Activated naive CD8-positive, alpha-beta T cell treated with anti-CD3 and anti-CD28 coated beads for 36 hours (primary cell): Measurements from ENCODE around the gene PDLIM4. TPM values are rescaled to one million over a fixed set of nuclear protein-coding genes. Genes with fewer than 3 reads are reported as not detected.

Experiments used
- DNase-seq: peaks from one replicate; pipeline ENCODE4 v3.0.0; 2021
- H3K27ac Mint-ChIP-seq: one replicate; pipeline ENCODE4 v1.8.0; 2022; ENCODE audit warnings: mild to moderate bottlenecking, moderate library complexity, mixed read lengths
- H3K27me3 Mint-ChIP-seq: one replicate; pipeline ENCODE4 v1.8.0; 2022; ENCODE audit warnings: mild to moderate bottlenecking, mixed read lengths
- H3K36me3 Mint-ChIP-seq: one replicate; pipeline ENCODE4 v1.8.0; 2021; ENCODE audit warnings: mild to moderate bottlenecking, mixed read lengths
- H3K4me1 Mint-ChIP-seq: one replicate; pipeline ENCODE4 v1.8.0; 2021; ENCODE audit warnings: mixed read lengths
- H3K4me3 Mint-ChIP-seq: one replicate; pipeline ENCODE4 v1.8.0; 2022; ENCODE audit warnings: mild to moderate bottlenecking, moderate library complexity, mixed read lengths
- H3K9me3 Mint-ChIP-seq: one replicate; pipeline ENCODE4 v1.8.0; 2022; ENCODE audit warnings: mixed read lengths
- total RNA-seq, 2 experiments: library from RNA; stranded (reverse); gene quantifications; one replicate each; pipeline ENCODE4 v1.2.3, GENCODE V29; 2021

The PDLIM4 gene
- total RNA-seq, 2 experiments from 2014 or later = 0.31 TPM; not detected in 1

DNA sequence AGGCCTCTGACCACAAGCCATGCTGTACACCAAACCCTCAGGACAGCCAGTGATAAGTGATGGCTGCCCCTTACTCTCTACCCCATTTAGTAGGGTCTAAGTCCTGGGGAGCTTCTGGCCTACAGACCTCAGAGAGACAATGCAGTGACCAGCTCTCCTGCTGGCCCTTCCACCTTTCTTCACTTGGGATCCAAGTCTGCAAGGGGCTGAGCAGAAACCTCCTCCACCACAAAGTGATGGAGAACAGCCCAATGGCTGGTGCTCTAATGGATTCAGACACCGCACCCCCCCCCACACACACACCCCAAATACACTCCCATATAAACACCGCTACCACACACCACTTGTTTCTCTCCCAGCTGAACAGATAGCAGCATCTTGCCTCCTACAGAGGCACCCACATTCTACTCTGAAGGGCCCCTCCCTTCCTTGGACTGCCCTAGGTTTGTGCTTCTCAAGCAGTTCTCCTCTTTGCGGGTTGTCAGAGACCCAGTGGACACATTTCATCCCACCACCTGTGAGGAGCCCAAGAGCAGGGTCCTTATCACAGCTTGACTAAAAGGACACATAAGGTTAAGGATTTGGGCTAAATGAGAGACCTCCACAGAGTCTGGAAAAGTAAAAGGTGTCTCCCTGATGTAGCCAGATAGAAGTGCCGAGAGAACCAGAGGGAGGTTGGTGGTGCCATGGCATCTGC, 1.3 kb upstream of the PDLIM4 start:
- Mint-ChIP-seq H3K4me1 (peaks cover 14% of the 10 kb centered on the region), H3K27me3 (peaks cover 25% of the 10 kb centered on the region), H3K4me3 (peak overlapping the region; percentile 29), H3K9me3 (no peaks in the 10 kb centered on the region), H3K27ac (no peak overlapping the region), H3K36me3 (no peaks in the 10 kb centered on the region)
- no peak for DNase-seq

DNA sequence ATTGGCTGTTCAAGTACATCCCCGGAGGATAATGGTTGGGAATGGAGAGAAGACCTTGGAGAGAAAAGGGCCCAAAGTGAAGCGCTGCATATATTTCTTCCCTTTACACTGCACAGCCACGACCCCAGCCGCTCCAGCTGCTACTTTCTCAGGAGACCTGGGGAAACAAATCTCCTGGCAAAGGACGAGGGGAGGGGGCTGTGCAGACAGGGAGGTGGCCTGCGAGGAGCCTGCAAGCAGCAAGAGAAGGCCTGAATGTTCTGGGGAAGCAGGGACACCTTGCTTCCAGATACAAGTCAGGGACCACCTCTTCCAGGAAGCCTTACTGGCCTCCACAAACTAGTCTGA, 739 bp upstream of the PDLIM4 start:
- Mint-ChIP-seq H3K4me1 (peaks cover 15% of the 10 kb centered on the region), H3K9me3 (no peaks in the 10 kb centered on the region), H3K27me3 (peaks cover 25% of the 10 kb centered on the region), H3K36me3 (no peaks in the 10 kb centered on the region), H3K27ac (no peak overlapping the region), H3K4me3 (peak overlapping the region; percentile 29)
- no peak for DNase-seq

DNA sequence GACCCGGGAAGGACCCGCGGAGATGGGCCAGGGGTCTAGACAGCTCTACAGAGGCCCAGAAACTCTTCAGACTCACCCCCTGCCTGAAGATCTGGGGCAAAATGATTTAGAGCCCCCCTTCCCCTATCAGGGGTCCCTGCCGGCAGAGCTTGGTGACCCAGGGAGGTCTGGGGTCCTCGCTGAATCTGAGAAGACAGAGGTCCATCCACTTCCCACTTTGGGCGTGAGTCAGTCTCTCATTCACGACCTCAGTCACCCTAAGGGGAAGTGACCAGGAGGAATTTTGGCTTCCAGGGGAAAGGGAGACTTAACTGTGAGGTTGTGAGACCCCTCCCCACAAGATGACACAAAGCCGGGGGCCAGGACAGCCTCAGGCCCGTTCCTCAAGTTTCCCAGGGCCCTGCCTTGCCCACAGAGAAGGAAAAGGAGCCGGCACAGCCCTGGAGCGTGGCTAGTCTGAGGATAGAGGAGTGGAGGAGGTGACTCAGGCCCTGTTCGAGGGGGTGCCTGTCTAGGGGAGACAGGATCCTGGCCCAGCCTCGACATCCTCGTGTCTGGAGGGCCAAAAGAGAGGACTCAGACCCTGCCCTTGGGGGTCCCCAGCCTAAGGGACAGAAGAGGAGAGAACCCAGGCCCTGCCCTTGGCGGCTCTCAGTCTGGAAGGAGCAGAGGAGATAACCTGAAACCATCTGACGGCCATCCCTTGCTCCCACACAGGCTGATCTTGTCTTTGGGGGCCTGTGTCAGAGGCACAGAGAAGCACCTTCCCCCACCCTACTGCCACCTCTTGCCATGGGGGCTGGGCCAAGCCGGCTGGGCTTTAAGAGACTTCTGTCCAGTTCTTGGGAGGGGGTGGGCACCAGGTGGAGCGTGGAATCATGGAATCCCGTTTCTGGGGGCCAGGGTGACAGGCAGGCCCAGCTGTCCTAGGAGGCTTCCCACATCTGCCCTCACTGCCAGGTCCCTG, 889 bp downstream of the PDLIM4 start:
- Mint-ChIP-seq H3K36me3 (no peaks in the 10 kb centered on the region), H3K4me1 (peaks cover 23% of the 10 kb centered on the region), H3K27me3 (peaks cover 25% of the 10 kb centered on the region), H3K4me3 (no peak overlapping the region), H3K9me3 (no peaks in the 10 kb centered on the region), H3K27ac (no peak overlapping the region)
- no peak for DNase-seq

DNA sequence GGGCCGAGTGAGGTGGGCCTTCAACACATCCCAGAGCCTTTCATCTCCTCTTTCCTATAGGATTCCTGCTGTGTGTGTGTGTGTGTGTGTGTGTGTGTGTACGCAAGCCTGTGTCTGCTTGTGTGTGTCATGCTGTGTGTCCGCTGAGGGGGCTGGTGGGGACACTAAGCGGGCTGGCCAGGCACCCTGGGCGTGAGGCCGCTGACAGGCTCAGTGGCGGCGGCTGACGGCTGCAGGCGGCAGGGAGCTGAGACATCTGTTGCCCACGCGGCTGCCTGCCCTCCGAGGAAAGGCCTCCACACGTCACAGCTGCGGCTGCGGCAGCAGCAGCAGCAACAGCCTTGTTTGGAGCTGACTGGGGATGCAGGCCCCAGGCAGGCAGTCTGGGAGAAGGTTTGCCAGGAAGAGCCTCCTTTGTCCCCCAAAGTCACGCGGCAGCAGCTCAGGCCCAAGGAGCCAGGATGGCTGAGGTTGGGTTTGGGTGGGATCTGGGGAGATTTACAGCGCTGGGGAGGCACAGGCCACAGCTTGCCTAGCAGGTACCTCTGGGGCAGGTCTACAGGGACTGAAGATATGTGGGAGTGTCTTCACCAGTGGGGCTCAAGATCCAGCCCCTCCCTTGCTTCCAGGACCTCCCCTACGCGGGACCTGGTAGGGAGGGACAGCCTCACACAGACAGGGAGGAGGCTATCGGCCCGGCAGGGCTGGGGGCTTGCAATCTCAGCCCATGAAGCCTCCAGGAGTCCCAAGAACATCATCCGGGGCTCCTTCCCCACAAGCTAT, 1.8 kb downstream of the PDLIM4 start:
- no peak for DNase-seq
- Mint-ChIP-seq H3K36me3 (no peaks in the 10 kb centered on the region), H3K27ac (no peak overlapping the region), H3K27me3 (peaks cover 25% of the 10 kb centered on the region), H3K9me3 (no peaks in the 10 kb centered on the region), H3K4me3 (no peak overlapping the region), H3K4me1 (peaks cover 31% of the 10 kb centered on the region)

DNA sequence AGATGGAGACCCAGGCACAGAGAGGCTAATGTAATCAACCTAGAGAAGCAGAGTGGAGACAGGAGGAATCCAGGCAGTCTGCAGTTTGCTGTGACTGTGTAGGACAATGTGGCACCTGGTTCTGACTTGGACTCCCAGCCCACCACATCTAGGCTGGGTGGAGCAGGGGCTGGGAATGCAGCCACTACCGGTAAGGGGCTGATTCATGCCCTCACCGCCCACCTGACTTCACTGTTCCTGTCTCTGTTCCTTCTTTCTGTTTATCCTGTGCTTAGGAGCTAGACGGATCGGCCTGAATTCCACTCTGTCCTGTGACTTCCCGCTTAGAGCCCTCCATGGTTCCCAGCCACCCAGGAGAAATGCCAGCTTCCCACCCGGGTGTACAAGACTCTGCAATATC, 2.6 kb downstream of the PDLIM4 start:
- no peak for DNase-seq
- peaks cover 38% of the 10 kb centered on the region for H3K4me1 Mint-ChIP-seq
- no peaks in the 10 kb centered on the region for H3K36me3 Mint-ChIP-seq
- H3K27me3 Mint-ChIP-seq = peaks cover 25% of the 10 kb centered on the region
- H3K9me3 Mint-ChIP-seq = no peaks in the 10 kb centered on the region
- no peak overlapping the region for H3K27ac Mint-ChIP-seq
- no peak overlapping the region for H3K4me3 Mint-ChIP-seq

DNA sequence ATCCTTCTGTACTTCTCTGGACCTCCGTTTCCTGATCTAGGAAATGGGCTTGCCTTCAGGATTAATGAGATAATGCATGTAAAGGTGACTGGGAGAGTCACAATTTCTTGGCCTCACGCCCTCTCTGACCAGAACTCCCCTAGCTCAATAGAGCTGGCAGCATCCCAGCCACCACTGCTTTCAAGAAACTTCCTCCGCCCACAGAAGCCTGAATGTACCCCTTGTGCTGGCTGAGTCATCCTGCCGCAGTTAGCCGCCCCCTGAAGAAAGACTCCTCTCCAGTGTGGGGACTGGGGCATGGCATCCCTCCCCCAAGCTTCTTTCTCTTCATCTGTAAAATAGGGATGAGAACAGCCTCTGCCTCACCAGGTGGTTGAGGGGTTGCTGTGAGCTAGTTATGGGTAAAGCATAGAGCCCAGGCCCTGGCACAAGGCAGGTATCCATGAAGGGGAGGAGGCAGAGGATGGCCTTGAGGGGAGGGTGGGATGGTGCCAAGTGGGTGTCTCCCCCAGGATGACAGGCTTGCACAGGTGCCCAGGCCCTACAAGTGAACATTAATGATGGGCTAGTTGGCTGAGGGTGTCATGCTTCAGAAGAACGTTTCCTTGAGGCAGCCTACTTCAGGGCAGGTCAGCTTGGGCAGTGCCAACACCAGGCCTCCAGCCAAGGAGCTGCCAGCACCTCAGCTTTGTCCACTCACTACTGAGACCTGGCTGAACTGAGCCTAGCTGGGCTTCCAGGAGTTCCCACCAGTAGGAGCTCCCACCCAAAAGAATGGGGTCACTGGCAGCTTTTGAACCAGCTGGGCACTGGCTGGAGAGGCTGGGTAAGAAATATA, 3.4 kb downstream of the PDLIM4 start:
- Mint-ChIP-seq H3K9me3 (no peaks in the 10 kb centered on the region), H3K4me3 (peak overlapping the region; percentile 23), H3K27me3 (peaks cover 20% of the 10 kb centered on the region), H3K27ac (peak overlapping the region; percentile 47), H3K4me1 (peaks cover 38% of the 10 kb centered on the region), H3K36me3 (no peaks in the 10 kb centered on the region)
- DNase-seq = peak; percentile 78

DNA sequence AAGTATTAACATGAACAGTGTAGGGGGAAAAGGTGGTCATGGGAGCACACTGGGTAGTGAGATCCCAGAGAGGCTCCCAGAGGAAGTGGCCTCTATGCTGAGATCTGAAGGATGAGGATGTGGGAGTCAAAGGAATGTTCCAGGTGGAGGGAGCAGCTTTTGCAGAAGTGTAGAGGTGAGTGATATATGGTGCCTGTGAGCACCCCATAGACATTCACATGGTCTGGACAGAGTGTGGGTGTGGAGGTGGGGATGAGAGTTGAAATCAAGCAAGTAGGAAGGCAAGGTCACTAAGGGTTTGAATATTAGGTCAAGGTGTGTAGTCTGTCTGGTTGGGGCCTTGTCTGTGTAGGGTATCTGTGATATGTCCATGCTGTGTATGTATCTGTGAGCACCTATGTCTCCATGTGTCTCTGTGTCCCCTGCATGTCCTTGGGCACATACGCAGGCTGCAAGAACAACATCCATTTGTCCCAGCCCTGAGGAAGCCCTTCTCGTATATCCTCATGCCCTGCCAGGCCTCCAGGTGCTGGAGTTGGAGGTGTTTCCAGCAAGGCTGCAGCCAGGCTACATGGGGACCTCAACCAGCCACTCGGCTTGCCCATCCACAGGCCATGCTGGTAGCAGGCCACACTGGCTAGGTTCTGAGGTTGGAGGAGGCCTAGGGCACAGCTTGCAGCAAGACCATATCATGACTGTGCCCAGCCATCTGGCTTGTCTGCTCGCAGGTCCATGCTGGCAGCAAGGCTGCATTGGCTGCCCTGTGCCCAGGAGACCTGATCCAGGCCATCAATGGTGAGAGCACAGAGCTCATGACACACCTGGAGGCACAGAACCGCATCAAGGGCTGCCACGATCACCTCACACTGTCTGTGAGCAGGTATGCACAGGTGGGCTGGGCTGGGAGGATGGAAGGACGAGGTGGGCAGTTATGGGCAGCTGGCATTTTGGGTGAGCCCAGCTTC, 4.7 kb downstream of the PDLIM4 start:
- Mint-ChIP-seq H3K9me3 (no peaks in the 10 kb centered on the region), H3K4me1 (peaks cover 38% of the 10 kb centered on the region), H3K36me3 (no peaks in the 10 kb centered on the region), H3K27me3 (peaks cover 8% of the 10 kb centered on the region), H3K4me3 (no peak overlapping the region), H3K27ac (no peak overlapping the region)
- no peak for DNase-seq

DNA sequence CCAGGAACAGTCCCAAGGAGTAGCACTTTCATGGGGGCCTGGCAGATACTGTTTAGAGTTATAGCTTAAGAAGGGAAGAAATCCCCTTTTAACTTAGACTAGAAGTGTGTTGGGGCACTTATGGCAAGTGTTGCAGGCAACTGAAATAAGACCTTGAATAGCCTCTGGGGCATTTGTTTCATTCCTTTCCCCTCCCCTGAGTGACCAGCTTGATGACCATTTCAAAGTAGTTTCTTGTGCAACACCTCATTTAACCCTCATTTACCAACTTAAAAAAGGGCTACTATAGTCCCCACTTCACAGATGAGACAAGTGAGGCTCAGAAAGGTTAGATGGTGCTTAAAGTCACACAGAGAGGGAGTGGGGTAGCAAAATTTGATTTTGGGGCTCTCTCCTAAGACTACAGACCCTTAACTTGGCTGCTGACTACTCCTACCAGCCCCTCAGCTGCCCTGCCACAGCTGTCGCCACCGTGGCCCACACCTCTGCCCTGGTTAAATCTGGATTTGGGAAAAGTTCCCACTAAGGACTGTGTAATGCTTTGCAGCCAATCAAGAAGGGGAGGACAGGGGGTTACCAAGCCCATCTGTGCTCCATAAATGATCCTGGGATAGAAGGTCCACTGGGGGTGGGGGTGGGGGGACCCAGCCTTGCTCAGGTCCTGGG, 5.5 kb downstream of the PDLIM4 start:
- Mint-ChIP-seq H3K4me3 (no peak overlapping the region), H3K4me1 (peaks cover 38% of the 10 kb centered on the region), H3K27ac (no peak overlapping the region), H3K36me3 (no peaks in the 10 kb centered on the region), H3K9me3 (no peaks in the 10 kb centered on the region), H3K27me3 (peaks cover 5% of the 10 kb centered on the region)
- no peak for DNase-seq

DNA sequence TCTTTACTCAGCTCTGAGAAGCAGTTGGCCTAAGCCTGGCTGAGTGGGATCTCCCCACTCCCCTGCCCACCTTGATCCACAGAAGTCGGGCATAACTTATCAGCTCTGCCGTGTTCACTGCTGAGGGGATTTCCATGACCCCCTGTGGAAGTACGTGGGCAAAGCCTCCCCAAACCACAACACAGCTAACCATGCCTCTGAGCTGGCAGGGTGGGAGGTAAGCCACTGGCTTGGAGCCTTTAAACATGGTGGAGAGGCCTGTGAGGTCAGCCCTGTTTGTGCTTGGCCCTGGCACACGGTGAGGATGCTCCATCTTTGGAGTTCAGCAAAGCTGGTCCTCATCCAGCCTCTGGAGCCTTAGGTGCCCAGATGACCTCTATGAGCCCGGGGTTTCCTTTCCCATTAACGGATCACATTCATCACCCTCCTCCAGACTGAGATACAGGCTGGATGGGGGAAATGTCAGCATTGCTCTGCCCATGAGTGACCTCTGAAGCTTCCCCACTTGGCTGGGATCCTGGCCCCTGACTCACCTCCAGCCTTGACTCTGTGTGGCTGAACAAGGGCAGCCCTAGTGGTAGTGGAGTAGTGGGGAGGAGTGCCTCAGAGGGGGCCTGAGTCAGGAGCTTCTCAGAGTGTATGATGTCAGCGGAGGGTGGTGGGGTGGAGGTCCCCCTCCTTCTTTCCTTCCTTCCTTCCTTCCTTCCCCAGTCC, 6.2 kb downstream of the PDLIM4 start:
- no peaks in the 10 kb centered on the region for H3K36me3 Mint-ChIP-seq
- H3K9me3 Mint-ChIP-seq = no peaks in the 10 kb centered on the region
- no peaks in the 10 kb centered on the region for H3K27me3 Mint-ChIP-seq
- H3K4me3 Mint-ChIP-seq = no peak overlapping the region
- H3K4me1 Mint-ChIP-seq = peaks cover 41% of the 10 kb centered on the region
- H3K27ac Mint-ChIP-seq = peak overlapping the region; percentile 9
- peak; percentile 54 for DNase-seq

DNA sequence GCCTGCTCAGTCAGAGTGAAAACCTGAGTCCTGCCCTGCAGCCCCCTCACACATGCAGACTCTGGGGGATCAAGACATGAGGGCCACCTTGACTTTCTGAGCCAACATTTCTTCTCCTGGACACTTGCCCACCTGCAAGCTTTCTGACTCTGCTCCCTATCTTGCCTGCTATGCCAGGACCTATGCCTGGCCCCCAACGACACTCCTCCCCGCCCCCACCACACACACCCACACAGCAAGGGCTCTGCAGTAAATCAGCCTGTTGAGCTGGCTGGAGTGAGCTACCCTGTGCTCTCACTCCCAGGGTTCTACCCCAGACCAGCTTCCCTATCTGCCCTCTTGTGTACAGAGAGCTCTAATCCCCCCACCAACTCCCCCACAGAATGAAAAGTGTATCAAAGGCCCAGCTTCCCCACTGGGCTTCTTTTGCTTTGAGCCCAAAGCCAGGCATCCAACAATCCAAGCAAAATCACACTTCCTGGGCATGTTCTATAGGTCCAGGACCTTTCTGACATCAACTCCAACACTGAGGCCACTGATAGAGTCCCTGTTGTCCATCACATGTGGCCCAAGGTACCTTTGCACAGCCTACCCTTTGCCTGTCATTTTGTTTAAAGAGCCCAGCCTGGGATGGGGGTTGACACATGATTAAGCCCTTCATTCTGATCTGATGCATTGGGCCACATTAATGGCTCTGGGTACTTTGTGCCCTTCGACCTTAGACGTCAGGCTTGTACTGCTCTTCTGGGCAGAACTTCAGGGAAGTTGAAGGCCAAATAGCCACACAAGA, 7.2 kb downstream of the PDLIM4 start:
- Mint-ChIP-seq H3K4me3 (no peak overlapping the region), H3K4me1 (peaks cover 41% of the 10 kb centered on the region), H3K36me3 (no peaks in the 10 kb centered on the region), H3K9me3 (no peaks in the 10 kb centered on the region), H3K27ac (no peak overlapping the region), H3K27me3 (no peaks in the 10 kb centered on the region)
- DNase-seq = no peak

DNA sequence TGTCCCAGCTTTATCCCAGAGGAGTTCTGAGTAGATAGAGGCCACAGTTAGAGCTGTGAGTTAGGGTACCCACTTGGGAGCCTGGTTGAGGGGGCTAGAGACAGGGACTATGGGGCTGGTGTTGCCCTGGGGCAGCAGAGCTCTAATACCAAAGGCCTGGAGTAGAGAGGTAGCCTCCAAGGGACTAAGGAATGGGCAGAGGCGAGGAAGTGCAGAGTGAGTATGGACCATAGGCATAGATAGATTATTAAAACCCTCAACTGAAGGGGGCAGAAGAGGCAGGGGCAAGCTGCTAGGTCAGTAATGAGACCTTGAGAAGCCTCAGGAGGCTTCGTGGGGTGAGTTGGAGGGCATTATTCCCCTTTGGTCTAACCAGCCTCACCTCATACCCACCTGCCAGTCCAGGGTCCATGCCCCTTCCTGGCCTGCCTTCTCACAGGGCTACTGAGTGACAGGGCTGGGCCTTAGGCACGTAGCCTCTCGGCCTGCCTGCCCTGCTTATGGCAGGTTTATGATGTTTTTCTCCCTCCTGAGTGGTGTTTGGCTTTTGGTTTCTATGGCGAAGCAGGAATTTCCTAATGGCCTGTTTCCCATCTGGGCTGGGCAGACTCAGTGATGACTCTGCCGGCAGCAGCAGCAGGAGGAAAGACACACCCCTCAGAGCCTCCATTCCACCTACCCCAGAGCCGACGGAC, 8.0 kb downstream of the PDLIM4 start:
- H3K36me3 Mint-ChIP-seq = no peaks in the 10 kb centered on the region
- no peak for DNase-seq

More for the DNA sequence above, 8.0 kb downstream of the PDLIM4 start:
- H3K4me3 Mint-ChIP-seq = no peak overlapping the region
- H3K27ac Mint-ChIP-seq = no peak overlapping the region
- peaks cover 33% of the 10 kb centered on the region for H3K4me1 Mint-ChIP-seq
- no peaks in the 10 kb centered on the region for H3K9me3 Mint-ChIP-seq
- H3K27me3 Mint-ChIP-seq = no peaks in the 10 kb centered on the region
